ENCODE data around the gene CFAP99. TPM values are rescaled to one million over a fixed set of nuclear protein-coding genes. Genes with fewer than 3 reads are reported as not detected.

CFAP99 gene
- total and polyA plus RNA-seq, 2 of the 8 experiments (the other 6 are each of a cell fraction or from before 2014, with no cell fraction given) = not detected

DNA sequence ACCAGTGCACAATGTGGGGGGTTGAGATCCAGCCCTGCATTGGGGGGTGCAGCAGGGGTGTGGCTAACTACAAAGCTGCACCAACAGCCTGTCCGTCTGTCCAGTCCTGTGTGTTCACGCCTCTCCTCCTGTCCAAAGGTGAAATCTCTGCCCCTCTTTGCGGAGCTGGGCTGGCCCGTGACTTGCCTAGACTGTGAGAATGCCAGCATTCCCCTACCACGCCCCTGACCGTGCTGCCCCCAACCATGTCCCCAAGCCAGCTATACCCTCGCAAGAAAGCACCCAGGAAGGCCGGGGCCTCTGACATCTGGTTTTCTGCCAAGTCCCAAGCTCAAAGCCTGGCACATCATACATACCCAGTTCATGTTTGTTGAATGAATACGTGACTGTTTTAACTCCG lies 19.5 kb upstream of the CFAP99 start:
- no peak for DNase-seq (ENCODE audit: low read depth in 1 of 2, low spot score in 2 of 2)
- H2AK5ac ChIP-seq (ENCODE audit: low read depth, low read length) = no peak overlapping the region
- peaks cover 0 to 2% of the 10 kb centered on the region in 2 experiments for H4K20me1 ChIP-seq (replicated peaks in 1 of 2; ENCODE audit: control insufficient read depth in 1 of 2, insufficient read depth in 2 of 2, low read length in 2 of 2)
- H4K91ac ChIP-seq (replicated peaks; ENCODE audit: insufficient read length, low read length) = no peak overlapping the region
- no peak overlapping the region for H2AFZ ChIP-seq (ENCODE audit: low read length)
- no peak overlapping the region for H3K27ac ChIP-seq (ENCODE audit: low read depth, low read length)
- peaks cover 0 to 26% (median 15%) of the 10 kb centered on the region in 4 experiments; a peak in 6 of 7 replicates for H3K4me1 ChIP-seq (replicated peaks in 1 of 4; ENCODE audit: control insufficient read depth in 3 of 4, insufficient read depth in 4 of 4, low read length in 3 of 4)
- no peak overlapping the region for H2BK20ac ChIP-seq (ENCODE audit: low read length)
- H4K5ac ChIP-seq (ENCODE audit: insufficient read length, low read depth, low read length) = no peak overlapping the region
- no peak overlapping the region for H3K14ac ChIP-seq (ENCODE audit: insufficient read length)
- H3K27me3 ChIP-seq (replicated peaks in 1 of 4; ENCODE audit: control insufficient read depth in 3 of 4, extremely low read depth in 1 of 4, insufficient read depth in 3 of 4, low read length in 3 of 4) = no peaks in the 10 kb centered on the region
- 0 out of 2 replicates have a peak overlapping the region, but pooled peaks have one; percentile 39 for H2BK12ac ChIP-seq (ENCODE audit: low read depth, low read length)
- no peaks in the 10 kb centered on the region for H3K9me3 ChIP-seq (ENCODE audit: insufficient read depth in 2 of 2, low read depth in 1 of 2, low read length in 1 of 2)
- H3K56ac ChIP-seq (replicated peaks; ENCODE audit: insufficient read length, low read depth, low read length) = no peak overlapping the region
- no peak overlapping the region; the same call in 1 of the 2 replicates for H4K8ac ChIP-seq (ENCODE audit: extremely low read depth, insufficient read depth, low read length)
- no peak overlapping the region for H3K9ac ChIP-seq (replicated peaks in 1 of 4; ENCODE audit: extremely low read depth in 1 of 4, low read depth in 3 of 4, low read length in 3 of 4)
- H3K23ac ChIP-seq (ENCODE audit: insufficient read length) = no peak overlapping the region
- peak overlapping the region; percentile 46; the same call in 1 of the 2 replicates for H2BK15ac ChIP-seq (ENCODE audit: low read length)
- POLR2A ChIA-PET (ENCODE audit: partially characterized antibody) = interaction anchor here (1.7 kb wide), 1 partner anchor 10 kb away, joined by 4 read pairs; no protein-coding TSS in a partner anchor
- no peaks in the 10 kb centered on the region for H3K36me3 ChIP-seq (ENCODE audit: control insufficient read depth in 2 of 4, insufficient read depth in 4 of 4, low read length in 3 of 4)
- H3K4me2 ChIP-seq (ENCODE audit: insufficient read depth in 1 of 2, low read depth in 2 of 2, low read length in 2 of 2) = no peak overlapping the region
- 85% methylated on average over 10 of the region's 10 CpGs; no CpG with 5 or more reads in 1 of the 2 experiments for WGBS, 2 experiments (ENCODE audit: extremely low coverage in 1 of 2, insufficient coverage in 1 of 2, insufficient read length in 1 of 2, insufficient replicate concordance in 2 of 2, low coverage in 1 of 2, low lambda C conversion rate in 2 of 2, missing lambda C conversion rate in 1 of 2)
- FAIRE-seq = no peak
- H2BK5ac ChIP-seq (ENCODE audit: low read depth, low read length) = 0 out of 2 replicates have a peak overlapping the region, but pooled peaks have one; percentile 60
- no peaks in the 10 kb centered on the region for H3K23me2 ChIP-seq (ENCODE audit: low read depth, low read length)
- peaks cover 2% of the 10 kb centered on the region for H3K79me1 ChIP-seq (ENCODE audit: low read depth, low read length)
- H2BK120ac ChIP-seq (replicated peaks; ENCODE audit: low read depth, low read length) = no peak overlapping the region
- H3K18ac ChIP-seq (ENCODE audit: extremely low read depth, low read length) = no peak overlapping the region
- no peak overlapping the region for H3K4me3 ChIP-seq (ENCODE audit: extremely low read depth in 1 of 4, insufficient read depth in 2 of 4, low read depth in 3 of 4, low read length in 4 of 4)
- no peaks in the 10 kb centered on the region for H3K79me2 ChIP-seq (ENCODE audit: control insufficient read depth in 1 of 2, insufficient read depth in 2 of 2, low read length in 2 of 2)
- CTCF ChIA-PET (ENCODE audit: partially characterized antibody) = interaction anchor here (0.9 to 2.0 kb wide), 9 partner anchors 10 to 590 kb away, joined by 3 to 8 read pairs (median 4); no protein-coding TSS in a partner anchor
- no peak overlapping the region for H3K4ac ChIP-seq (replicated peaks; ENCODE audit: insufficient read length, low read depth, low read length)
- TF ChIP-seq GTF2F1 (IDR thresholded peaks at IDR 0.05; ENCODE audit: borderline replicate concordance, low read depth, low read length) = no peak
- no peak for TF ChIP-seq BACH1 (IDR thresholded peaks at IDR 0.05; ENCODE audit: low read length)
- no peak for TF ChIP-seq SUZ12 (IDR thresholded peaks at IDR 0.05; ENCODE audit: low read length)
- no peak for TF ChIP-seq CEBPB (IDR thresholded peaks at IDR 0.05; ENCODE audit: low read depth, low read length)

Data from H1 (cell line).